Measurements from ENCODE around the gene SMTN. TPM values are rescaled to one million over a fixed set of nuclear protein-coding genes. Genes with fewer than 3 reads are reported as not detected.
A peak's percentile ranks its signal among the peaks of the same experiment; 100 is the strongest.

The SMTN gene
- total and polyA plus RNA-seq, 8 donors = 25.5 to 77.4 (median 40.0) TPM

DNA sequence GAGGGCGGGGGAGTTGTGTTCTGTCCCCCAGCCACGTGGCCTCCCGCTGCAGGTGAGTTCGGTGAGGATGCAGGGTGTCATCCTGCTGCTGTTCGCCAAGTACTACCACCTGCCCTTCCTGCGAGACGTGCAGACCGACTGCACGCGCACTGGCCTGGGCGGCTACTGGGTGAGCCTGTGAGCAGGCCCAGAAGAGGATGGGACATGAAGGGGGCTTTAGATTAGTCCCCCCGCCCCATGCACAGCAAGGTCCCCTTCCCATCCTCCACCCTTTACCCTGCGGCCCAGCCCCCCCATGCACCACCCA is 45.7 kb downstream of the SMTN start:
- Histone ChIP-seq H3K9me3 (no peaks in the 10 kb centered on the region), H3K4me3 (no peak overlapping the region), H3K4me1 (peaks cover 15 to 18% (median 17%) of the 10 kb centered on the region in 3 donors), H3K27ac (no peak overlapping the region), H3K36me3 (no peaks in the 10 kb centered on the region), H3K27me3 (no peaks in the 10 kb centered on the region)
- DNase-seq = peak in 1 of 6 donors; percentile 22
- ATAC-seq = no peak
- FAIRE-seq = no peak
- TF ChIP-seq, protein P1, sequence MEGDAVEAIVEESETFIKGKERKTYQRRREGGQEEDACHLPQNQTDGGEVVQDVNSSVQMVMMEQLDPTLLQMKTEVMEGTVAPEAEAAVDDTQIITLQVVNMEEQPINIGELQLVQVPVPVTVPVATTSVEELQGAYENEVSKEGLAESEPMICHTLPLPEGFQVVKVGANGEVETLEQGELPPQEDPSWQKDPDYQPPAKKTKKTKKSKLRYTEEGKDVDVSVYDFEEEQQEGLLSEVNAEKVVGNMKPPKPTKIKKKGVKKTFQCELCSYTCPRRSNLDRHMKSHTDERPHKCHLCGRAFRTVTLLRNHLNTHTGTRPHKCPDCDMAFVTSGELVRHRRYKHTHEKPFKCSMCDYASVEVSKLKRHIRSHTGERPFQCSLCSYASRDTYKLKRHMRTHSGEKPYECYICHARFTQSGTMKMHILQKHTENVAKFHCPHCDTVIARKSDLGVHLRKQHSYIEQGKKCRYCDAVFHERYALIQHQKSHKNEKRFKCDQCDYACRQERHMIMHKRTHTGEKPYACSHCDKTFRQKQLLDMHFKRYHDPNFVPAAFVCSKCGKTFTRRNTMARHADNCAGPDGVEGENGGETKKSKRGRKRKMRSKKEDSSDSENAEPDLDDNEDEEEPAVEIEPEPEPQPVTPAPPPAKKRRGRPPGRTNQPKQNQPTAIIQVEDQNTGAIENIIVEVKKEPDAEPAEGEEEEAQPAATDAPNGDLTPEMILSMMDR (IDR thresholded peaks at IDR 0.05) = no peak
- intact Hi-C loops (cut with DNase I) = no loop called here
- 90 to 96% methylated on average over 11 to 13 of the region's 13 CpGs for WGBS, 2 donors

DNA sequence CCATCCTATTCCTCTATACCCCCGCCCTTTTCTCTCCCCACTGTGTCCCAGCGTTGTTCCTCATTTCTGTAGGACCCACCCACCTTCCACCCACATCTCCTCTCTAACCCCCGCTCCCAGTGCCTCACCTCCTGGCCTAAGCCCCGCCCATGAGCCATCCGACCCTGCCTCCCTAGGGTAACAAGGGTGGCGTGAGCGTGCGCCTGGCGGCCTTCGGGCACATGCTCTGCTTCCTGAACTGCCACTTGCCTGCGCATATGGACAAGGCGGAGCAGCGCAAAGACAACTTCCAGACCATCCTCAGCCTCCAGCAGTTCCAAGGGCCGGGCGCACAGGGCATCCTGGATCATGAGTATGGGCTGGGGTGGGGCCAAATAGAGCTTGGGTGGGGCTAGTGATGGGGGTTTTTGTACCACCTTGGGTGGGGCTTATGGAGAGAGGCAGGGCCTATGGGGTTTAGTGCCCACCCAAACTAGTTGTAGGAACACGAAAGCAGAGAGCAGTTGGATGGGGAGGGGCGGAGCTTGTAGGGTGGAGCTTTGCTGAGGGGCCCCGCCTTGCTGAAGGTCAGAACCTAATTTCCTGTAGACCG is 46.2 kb downstream of the SMTN start:
- H3K27me3 ChIP-seq = no peaks in the 10 kb centered on the region
- FAIRE-seq (no peak), DNase-seq (peak in 1 of 6 donors; percentile 49), ATAC-seq (no peak)
- intact Hi-C loops (cut with DNase I) = no loop called here
- H3K9me3 ChIP-seq = no peaks in the 10 kb centered on the region
- H3K4me3 ChIP-seq = no peak overlapping the region
- H3K36me3 ChIP-seq = no peaks in the 10 kb centered on the region
- no peak overlapping the region for H3K27ac ChIP-seq
- H3K4me1 ChIP-seq = peaks cover 15 to 21% (median 17%) of the 10 kb centered on the region in 3 donors
- WGBS, 2 donors = 88% methylated on average over 19 of the region's 19 CpGs
- TF ChIP-seq, protein P1 (IDR thresholded peaks at IDR 0.05) = no peak

DNA sequence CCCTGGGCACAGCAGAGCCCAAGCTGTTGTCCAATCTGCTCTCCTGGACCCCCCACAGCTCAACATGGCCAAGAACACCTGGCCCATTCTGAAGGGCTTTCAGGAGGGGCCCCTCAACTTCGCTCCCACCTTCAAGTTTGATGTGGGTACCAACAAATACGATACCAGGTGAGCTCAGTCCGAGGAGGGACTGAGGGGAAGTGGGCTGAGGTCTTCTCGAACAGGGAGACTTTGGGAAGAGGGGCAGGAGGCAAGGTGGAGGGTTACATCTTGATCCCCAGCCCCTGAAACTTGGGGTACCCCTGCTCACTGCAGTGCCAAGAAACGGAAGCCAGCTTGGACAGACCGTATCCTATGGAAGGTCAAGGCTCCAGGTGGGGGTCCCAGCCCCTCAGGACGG is 47.0 kb downstream of the SMTN start:
- 90 to 92% methylated on average over 7 of the region's 7 CpGs for WGBS, 2 donors
- Histone ChIP-seq H3K9me3 (no peaks in the 10 kb centered on the region), H3K4me1 (peaks cover 12 to 20% (median 17%) of the 10 kb centered on the region in 3 donors), H3K36me3 (no peaks in the 10 kb centered on the region), H3K4me3 (no peak overlapping the region), H3K27ac (no peak overlapping the region), H3K27me3 (no peaks in the 10 kb centered on the region)
- ATAC-seq (no peak), FAIRE-seq (no peak), DNase-seq (no peak)
- intact Hi-C loops (cut with DNase I) = no loop called here
- TF ChIP-seq, protein P1 (IDR thresholded peaks at IDR 0.05) = no peak

DNA sequence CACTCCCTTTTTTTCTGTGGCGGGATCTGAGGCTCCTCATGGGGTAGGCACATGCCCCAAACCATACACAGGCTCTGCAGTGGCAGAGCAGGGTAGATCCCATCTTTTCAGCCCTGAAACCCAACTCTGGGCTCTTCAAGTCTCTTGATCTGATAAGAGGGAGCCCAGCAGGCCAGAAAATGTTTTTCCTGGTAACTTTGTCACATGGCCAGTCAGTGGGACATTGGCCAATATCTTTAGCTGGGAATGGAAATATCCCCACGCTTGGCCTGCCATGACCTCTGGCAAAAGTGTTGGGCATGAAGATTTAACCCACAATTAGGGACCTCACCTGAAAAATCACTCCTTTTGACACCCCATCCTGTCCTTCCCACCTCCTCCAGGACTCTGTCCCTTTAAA is 49.8 kb downstream of the SMTN start:
- peak in 3 of 6 donors; percentile 48 to 68 (median 52) for DNase-seq
- peak; percentile 68 to 72 (median 70) for ATAC-seq
- Histone ChIP-seq H3K36me3 (no peaks in the 10 kb centered on the region), H3K4me3 (no peak overlapping the region), H3K27me3 (no peaks in the 10 kb centered on the region), H3K27ac (peak overlapping the region in 3 of 4 donors; percentile 42 to 89 (median 82)), H3K4me1 (peaks cover 12 to 20% (median 17%) of the 10 kb centered on the region in 3 donors), H3K9me3 (no peaks in the 10 kb centered on the region)
- intact Hi-C loops (cut with DNase I) = no loop called here
- FAIRE-seq = no peak
- TF ChIP-seq, protein P1 (IDR thresholded peaks at IDR 0.05) = no peak
- WGBS, 2 donors = 56 to 65% methylated on average over 2 of the region's 2 CpGs

DNA sequence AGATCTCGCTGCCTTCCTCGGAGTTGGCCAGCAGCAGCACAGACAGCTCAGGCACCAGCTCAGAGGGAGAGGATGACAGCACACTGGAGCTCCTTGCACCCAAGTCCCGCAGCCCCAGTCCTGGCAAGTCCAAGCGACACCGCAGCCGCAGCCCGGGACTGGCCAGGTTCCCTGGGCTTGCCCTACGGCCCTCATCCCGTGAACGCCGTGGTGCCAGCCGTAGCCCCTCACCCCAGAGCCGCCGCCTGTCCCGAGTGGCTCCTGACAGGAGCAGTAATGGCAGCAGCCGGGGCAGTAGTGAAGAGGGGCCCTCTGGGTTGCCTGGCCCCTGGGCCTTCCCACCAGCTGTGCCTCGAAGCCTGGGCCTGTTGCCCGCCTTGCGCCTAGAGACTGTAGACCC is 52.8 kb downstream of the SMTN start:
- Histone ChIP-seq H3K4me1 (peaks cover 12 to 20% (median 17%) of the 10 kb centered on the region in 3 donors), H3K9me3 (no peaks in the 10 kb centered on the region), H3K36me3 (no peaks in the 10 kb centered on the region), H3K27me3 (no peaks in the 10 kb centered on the region), H3K27ac (no peak overlapping the region), H3K4me3 (no peak overlapping the region)
- TF ChIP-seq, protein P1 (IDR thresholded peaks at IDR 0.05) = no peak
- no peak for ATAC-seq
- WGBS, 2 donors = 97 to 99% methylated on average over 19 of the region's 19 CpGs
- intact Hi-C loops (cut with DNase I) = no loop called here
- no peak for FAIRE-seq
- DNase-seq = peak in 2 of 6 donors; percentile 54 to 76

All from pancreas (tissue), 10 donors.